ENCODE data around the gene TRDN.
A peak's percentile ranks its signal among the peaks of the same experiment; 100 is the strongest.
"Not testable (repeated sequence)": the region's sequence is repeated elsewhere in the genome, so short reads cannot be mapped to it uniquely, and the experiment has no call there.

TRDN gene

DNA sequence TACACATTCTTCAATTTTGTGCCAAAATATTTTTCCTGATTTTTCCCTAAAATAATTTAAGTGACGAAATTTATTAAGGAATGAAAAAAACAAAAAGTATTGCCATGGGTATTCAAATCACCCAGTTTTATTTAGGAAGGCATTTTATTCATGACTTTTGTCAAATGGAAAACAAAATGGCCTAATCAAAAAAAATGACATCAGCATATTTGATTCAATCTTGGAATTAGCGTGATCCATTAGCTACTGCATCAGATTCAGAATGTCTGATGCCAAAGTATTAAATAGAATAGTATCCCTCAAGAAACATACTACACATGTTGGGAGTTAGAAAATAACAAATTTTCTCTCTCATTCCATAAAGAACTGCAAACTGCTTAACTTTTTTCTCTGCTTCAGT lies 129.2 kb downstream of the TRDN start:
- no peak for DNase-seq (ENCODE audit: low spot score)

DNA sequence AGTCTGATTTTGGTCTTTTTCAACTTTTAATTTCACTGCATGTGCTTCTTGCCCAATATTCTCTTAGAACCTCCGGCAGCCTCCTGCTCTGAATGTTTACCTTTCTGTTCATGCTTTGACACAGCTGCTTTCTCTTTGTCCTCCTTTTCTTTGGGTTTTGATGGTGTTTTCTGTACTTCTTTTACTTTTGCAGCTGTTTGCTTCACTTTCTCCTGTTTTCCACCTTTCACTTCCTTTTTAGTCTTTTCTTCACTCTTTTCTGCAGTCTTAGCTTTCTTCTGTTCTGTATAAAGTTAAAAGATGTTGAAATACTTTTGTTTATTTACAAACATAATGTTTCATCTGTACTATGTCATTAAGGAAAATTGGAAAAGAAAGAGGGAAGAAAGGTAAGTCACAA lies 133.1 kb downstream of the TRDN start:
- no peak for DNase-seq (ENCODE audit: low spot score)

DNA sequence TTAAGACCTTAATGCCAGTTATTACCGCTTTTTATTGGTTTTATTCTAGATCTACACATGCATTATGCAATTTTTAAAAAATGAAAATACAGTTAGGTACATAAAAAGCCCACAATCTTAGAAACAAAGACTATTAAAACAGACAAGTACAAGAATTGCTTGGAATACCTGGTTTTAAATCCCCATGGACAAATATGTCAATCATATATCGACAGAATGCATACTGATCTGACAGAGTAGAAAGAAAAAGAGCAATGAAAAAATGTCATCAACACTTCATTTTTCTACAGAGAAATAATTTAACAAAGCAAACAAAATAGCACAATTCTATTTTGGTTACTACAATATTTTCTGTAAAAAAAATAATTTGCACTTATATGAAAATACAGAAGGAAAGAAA lies 139.7 kb downstream of the TRDN start:
- DNase-seq (ENCODE audit: low spot score) = no peak

DNA sequence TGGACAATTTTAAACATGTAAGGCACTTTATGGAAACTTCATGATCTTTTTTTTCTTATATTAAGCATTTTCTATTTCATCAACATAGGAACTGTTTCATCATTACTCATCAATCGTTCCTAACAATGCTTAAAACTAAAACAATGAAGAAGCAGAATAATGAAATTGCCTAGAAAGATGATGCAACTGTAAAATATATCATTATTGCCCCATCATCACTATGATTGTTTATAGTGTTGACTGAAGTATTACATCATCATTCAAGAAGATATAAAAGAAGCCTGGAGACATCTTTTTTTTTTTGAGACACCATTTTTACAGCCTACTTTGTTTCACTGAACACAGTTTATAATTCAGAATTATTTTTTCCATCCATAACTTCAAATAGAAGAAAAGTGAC lies 147.2 kb downstream of the TRDN start:
- no peak for DNase-seq (ENCODE audit: low spot score)

DNA sequence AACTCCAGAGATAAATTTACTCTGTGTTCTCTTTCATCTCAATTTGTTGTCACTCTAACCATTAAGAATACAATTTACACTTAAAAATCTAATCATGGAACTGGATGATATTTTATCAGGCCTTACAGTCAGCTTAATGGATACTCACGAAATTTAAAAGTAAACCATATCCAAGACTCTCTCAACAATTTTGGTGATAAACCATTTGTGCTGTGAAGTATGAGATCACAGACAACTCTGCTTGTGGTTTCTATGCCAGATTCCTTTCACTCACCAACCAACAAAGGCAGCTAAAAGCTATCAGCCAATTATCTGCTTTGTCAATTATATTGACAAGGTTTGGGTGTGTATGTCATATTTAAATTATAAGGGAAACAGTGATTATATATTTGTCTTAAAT lies 155.8 kb downstream of the TRDN start:
- DNase-seq (ENCODE audit: low spot score) = no peak

DNA sequence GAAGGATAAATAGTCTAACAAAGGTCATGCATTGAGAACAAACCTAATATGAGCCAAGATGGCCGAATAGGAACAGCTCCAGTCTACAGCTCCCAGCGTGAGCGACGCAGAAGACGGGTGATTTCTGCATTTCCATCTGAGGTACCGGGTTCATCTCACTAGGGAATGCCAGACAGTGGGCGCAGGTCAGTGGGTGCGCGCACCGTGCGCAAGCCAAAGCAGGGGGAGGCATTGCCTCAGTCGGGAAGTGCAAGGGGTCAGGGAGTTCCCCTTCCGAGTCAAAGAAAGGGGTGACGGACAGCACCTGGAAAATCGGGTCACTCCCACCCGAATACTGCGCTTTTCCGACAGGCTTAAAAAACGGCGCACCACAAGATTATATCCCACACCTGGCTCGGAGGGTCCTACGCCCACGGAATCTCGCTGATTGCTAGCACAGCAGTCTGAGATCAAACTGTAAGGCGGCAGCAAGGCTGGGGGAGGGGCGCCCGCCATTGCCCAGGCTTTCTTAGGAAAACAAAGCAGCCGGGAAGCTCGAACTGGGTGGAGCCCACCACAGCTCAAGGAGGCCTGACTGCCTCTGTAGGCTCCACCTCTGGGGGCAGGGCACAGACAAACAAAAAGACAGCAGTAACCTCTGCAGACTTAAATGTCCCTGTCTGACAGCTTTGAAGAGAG lies 164.6 kb downstream of the TRDN start:
- DNase-seq (ENCODE audit: low spot score) = not testable (repeated sequence)

DNA sequence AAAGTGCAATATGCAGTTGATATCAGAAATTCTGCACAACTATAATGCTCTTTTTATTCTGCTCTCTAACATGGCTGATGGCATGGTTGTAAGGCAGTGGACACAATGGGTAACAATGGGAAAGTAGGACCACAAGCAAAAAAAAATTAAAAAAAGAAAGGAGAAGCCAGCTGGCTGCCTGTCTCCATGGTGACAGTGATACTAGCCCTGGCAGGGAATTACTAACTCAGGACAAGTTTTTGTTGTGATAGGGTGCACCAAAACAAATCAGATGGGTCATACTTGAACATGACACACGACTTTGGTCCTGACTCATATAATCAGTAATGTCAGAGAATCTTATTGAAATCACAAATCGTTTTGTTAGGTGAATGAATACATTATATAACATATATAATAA lies 169.4 kb downstream of the TRDN start:
- DNase-seq (ENCODE audit: low spot score) = no peak

DNA sequence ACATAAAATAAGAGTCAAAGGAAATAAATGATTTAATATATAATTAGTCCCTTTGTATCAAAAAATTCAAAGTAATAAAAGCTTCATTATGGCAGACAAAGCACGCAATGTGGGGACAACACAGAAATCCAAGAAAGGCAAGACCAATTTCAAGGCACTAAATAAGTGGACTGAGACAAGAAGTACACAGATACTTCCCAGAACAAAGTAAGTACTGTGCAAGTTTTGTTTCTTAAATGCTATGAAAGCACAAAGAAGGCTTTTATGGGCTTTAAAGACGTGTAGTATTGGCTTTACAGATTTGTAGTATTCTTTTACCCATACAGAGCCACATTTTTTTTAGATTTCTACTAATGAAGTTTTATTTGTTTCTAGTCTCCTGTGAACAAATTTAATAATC lies 174.6 kb downstream of the TRDN start:
- DNase-seq (ENCODE audit: low spot score) = no peak

DNA sequence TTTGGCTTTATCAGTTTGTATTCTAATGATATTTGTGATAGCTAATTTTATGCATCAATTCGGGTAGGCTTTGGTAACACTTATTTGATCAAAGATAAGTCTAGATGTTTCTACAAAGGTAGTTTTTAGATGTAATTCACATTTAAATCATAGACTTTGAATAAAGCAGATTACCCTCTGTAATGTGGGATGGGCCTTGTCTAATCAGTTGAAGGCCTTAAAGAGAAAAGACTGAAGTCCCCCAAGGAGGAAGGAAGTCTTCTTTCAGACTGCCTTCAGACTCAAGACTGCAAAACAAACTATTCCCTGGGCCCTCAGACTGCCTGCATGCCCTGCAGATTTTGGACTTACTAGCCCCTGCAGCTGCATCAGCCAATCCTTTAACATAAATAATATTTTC lies 178.5 kb downstream of the TRDN start:
- DNase-seq (ENCODE audit: low spot score) = no peak

DNA sequence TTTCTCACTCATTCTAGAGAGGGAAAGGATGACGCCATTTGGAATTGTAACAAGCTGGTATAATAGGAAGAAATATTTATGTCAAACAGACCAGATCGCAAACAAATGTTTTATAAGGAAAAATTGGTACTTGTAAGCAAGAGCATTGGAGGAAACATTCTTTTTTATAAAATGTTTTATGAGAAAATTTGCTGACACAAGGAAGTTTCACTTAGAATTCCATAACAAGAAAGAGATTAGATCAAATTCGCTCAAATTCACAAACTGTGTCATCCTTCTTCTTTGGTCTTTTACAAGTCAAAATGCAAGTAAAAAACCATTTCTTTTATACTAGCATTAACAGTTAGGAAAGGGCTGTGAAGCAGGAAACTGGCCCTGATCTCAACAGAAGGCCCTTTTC lies 179.9 kb downstream of the TRDN start:
- no peak for DNase-seq (ENCODE audit: low spot score)

DNA sequence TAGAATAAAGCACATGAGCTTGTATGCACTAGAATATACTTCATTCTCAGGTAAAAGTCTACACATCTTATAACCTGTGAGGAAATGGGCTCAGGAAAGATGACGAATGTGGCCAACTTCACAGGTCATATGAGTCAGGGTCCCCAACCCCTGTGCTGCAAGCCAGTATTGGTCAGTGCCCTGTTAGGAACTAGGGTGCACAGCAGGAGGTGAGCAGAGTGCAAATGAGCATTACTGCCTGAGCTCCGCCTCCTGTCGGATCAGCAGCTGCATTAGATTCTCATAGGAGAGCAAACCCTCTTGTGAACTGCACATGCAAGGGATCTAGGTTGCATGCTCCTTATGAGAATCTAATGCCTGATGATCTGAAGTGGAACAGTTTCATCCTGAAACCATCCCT lies 182.3 kb downstream of the TRDN start:
- no peak for DNase-seq (ENCODE audit: low spot score)

DNA sequence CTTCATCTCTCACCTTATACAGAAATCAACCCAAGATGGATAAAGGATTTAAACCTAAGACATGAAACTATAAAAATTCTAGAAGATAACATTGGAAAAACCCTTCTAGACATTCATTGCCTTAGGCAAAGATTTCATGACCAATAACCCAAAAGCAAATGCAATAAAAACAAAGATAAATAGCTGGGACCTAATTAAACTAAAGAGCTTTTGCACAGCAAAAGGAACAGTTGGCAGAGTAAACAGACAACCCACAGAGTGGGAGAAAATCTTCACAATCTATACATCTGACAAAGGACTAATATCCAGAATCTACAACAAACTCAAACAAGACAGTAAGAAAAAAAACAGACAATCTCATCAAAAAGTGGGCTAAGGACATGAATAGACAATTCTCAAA lies 183.7 kb downstream of the TRDN start:
- DNase-seq (ENCODE audit: low spot score) = not testable (repeated sequence)

DNA sequence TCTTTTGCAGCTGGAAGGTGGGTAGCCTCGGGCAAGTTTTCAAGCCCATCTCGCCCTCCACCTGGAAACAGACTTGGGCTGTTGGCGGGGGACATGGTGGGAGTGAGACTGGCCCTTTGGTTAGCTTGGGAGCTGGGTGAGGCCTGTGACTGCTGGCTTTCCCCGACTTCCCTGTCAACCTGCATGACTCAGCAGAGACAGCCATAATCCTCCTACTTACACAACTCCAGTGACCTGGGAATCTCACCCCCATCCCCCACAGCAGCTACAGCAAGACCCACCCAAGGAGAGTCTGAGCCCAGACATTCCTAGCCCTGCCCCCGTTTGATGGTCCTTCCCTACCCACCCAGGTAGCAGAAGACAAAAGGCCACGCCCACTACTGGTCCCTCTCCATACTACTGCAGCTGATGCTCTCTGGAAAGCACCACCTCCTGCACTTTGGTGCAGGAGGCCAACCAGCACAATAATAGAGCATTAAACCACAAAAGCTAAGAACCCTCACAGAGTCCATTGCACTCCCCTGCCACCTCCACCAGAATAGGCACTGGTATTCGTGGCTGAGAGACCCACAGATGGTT lies 188.4 kb downstream of the TRDN start:
- DNase-seq (ENCODE audit: low spot score) = no peak

DNA sequence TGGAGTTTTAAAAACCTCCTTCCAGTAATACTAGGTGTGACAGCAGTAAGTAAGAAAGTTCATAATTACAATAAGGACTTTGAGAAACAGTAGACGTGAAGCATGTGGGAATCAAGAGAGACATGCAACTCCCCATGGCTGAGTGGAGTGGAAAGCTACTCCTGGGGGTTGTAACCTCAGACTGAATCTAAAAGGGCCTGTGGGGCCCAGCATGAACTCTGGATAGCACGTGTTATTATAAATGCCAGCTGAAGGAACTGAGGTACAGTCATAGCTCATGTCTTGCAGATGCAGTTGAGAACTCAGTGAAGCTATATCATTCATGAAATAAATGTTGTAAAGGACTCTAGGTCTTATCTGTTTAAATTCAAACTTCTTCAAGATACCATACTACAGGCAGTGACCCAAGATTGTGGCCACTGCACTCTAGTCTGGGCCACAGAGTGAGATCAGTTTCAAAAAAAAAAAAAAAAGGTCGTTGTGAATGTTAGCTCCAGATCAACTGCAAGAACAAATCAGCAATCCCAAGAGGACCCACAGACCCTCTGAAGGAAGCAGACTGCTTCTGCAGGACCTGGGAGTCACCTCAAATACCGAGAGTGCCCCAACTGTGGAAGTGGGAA lies 189.3 kb downstream of the TRDN start:
- no peak for DNase-seq (ENCODE audit: low spot score)

DNA sequence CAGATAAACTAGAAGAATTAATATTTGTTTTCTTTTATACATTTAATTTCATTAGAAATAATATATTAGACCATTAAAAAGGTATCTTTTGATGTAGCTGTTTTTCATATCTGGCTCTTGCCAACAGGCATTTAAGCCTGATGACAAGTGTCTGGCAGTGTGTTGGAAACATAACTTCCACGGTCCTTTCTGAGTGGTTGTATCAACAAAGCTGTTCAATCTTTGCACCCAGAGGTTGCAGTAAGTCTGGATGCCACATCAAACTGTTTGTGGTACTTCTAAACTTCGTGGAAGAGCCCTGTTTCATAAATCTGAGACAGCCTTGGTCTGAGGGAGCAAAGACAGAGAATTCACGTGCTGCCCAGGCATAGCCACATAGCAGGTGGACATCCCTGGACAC lies 197.4 kb downstream of the TRDN start:
- DNase-seq (ENCODE audit: low spot score) = no peak

DNA sequence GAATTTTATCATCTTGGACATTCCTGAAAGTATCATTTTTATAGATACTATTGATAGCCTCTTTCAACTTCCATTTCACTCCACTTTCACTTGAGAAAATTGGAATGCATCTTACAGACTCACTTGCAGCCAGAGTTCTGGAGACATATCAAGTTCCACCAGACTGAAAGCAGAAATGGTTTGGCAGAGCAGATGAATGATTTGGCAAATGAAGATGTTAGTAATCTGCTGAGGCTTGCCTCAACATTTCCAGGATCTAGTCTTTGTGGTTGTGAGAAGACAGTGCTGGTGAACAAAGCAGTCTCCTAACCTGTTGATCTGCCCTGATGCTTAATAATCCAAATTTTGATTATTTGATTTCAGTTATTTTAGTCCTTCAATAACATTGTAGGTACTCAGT lies 202.6 kb downstream of the TRDN start:
- no peak for DNase-seq (ENCODE audit: low spot score)

DNA sequence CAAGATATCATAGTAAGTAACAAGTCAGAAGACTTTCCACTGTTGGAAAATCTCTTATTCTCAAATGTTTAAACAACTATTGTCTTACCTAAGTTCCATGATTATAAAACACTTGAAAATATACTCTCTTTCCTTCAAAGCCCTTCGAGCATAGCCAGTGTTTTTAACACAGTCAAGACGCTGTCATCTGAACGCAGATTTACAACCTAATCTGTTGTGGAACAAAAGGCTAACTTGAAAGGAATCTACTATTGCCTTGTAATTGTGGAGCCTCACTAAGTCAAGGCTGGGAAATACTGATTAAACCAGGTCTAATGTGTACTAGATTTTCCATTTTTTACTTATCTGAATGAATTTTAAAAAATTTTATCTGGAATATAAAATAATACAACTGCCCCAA lies 205.8 kb downstream of the TRDN start:
- no peak for DNase-seq (ENCODE audit: low spot score)

DNA sequence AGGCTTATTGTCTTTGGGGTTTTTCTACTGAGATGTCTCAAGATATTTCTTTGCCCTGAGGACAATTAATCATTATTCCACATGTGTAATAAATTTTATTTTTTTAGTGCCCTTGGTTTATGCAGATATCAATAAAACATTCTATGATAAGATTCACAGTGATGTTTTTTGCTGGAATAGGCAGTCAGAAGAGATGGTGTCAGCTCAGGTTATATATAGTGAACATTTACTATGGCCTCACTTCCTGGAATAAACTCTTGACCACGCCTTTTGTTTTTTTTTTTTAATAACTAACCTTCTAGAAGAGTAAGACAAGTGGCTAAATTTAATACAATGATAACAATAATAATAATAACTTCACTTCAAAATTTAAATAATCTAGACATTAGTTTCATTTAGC lies 209.7 kb downstream of the TRDN start:
- no peak for DNase-seq (ENCODE audit: low spot score)

DNA sequence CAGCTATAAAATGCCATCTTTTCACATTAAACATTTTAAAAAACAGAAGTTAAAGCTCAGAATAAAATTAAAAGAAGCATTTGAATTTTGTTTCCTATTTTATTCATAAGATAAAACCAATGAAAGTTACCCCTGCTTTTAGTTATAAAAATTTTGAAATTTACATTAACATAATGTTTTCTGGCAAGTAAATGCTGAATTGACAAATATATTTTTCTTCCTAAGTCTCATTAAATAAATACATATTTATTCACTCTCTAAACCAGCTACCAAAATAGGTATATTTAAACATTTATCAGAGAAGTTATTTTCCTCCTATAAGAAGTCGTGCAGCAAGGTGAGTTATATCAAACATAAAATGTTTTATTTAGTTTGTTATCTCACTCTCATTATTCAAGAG lies 213.6 kb downstream of the TRDN start:
- no peak for DNase-seq (ENCODE audit: low spot score)

DNA sequence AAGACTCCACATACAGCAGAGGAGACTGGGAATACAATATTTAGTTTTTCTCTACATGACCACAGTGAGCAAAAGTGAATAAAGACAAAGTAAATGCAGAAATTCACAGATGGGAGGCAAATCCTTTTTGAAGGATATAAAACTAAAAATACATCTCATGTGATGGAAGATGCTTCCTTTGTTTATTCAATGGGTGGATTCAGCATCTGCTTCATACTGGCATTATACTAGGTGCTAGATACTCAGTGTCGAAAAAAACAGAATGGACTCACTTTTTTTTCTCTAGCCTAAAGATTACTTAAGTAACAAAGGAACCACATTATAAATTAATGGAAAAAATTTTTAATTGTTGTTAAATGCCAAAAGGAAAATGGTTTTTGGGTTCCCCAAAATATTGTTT lies 216.2 kb downstream of the TRDN start:
- DNase-seq (ENCODE audit: low spot score) = no peak

DNA sequence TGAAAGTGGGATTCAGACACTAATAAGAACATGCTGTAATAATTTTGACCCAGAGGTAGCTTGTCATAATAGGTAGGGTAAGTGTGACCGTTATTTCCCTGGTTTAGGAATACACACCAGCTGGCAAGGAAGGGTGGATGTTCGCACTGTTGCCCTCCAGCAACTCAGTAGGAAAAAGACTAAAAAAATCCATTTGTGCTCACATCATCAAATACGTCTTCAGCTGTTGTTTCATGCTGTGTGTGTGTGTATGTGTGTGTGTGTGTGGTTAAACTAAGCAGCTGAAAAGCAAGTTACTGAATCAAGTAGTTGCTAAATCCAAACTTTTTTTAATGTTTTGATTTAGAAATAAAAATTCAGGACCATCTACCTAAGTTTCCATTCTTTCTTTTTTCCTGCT lies 218.7 kb downstream of the TRDN start:
- no peak for DNase-seq (ENCODE audit: low spot score)

DNA sequence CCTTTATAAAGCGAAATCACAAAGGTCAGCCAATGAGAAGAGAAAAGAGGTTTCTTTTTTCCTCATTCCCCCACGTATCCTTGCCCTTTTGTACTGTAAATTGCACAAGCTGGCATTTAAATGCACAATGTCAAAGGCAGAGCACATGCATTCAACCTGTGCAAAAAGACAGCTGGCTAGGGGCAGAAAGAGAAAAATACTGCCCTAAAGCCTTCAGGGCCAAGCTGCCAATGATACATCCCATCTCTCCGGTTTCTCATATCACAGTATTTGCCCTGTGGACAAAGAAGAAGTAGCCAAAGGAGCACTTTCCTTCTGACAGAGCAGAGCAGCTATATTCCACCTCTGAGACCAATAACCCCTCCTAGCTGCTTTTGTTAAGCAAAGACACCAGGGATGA lies 219.2 kb downstream of the TRDN start:
- DNase-seq (ENCODE audit: low spot score) = no peak

DNA sequence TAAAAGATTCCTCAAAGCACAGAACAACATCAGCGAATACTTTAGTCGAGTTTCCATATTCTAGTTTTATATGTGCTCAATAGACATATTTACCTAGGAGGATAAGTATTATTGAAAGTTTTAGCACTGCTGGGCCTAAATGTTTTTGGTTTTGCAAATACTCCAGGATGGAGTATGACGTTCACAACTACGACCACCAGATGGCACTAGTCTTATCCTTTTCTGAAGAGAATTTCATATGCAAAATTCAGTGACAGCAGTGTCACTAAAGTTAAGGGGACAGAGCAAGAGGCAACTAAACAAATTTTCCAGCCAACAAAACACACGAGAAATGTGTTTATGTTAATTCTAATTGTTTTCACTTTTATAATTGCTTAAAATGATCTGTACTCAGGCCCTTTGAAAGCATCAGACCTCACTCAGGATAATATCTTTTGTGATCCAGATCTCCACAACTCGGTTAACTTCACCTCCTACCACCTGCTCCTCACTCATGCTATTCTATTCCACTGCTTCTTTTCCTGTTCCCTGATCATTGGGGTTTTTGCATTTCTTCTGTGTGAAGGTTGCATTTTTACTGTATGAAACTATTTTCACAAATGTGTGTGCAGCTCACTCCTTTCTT lies 220.8 kb downstream of the TRDN start:
- peak; percentile 11 for DNase-seq (ENCODE audit: low spot score)

DNA sequence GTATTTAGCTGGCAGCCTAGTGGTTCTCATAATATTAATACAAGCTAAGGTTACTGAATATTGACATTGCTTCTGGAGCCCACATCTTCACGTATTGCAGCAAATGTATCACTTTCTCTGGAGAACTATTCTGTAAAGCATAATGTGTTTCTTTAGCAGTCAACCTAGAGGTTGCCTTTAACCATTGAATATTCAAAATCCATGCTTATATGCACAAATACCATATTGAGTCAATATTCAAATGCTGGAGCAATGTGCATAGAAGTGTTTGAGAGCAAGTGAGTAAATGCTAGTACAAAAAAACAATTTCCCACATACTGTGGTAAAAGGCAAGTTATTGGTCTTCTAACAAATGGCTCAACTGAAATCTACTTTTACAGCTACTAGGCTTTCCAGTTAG lies 231.8 kb downstream of the TRDN start:
- no peak for DNase-seq (ENCODE audit: low spot score)

Measured in HuH-7 (cell line).